HG03378 (cell line): ENCODE data around the gene MACROD2.

ENCODE experiments used
- ATAC-seq: cut with Tn5 transposase; IDR thresholded peaks from one replicate; pipeline ENCODE4 v1.9.1; 2021; ENCODE audit warnings: mild to moderate bottlenecking, moderate library complexity; ENCODE audit not compliant: unreplicated experiment

The MACROD2 gene

GRCh38 chr20:15842872-15843271, 1847.6 kb downstream of the MACROD2 start:
- no peak for ATAC-seq

- ATAC-seq = no peak
Measured at GRCh38 chr20:15843777-15844176, 1848.5 kb downstream of the MACROD2 start.

- no peak for ATAC-seq
Measured at GRCh38 chr20:15847196-15847784, 1852.0 kb downstream of the MACROD2 start.

- ATAC-seq = no peak
Measured at GRCh38 chr20:15848126-15848525, 1852.8 kb downstream of the MACROD2 start.

- no peak for ATAC-seq
Measured at GRCh38 chr20:15848995-15849610, 1853.8 kb downstream of the MACROD2 start.

- no peak for ATAC-seq
Measured at GRCh38 chr20:15851576-15852215, 1856.4 kb downstream of the MACROD2 start.

GRCh38 chr20:15854911-15855310, 1859.6 kb downstream of the MACROD2 start:
- ATAC-seq = no peak

GRCh38 chr20:15857173-15857784, 1862.0 kb downstream of the MACROD2 start:
- ATAC-seq = peak; percentile 65

GRCh38 chr20:15859061-15859460, 1863.7 kb downstream of the MACROD2 start:
- no peak for ATAC-seq

- no peak for ATAC-seq
Measured at GRCh38 chr20:15860850-15861249, 1865.5 kb downstream of the MACROD2 start.

GRCh38 chr20:15862178-15862577, 1866.9 kb downstream of the MACROD2 start:
- ATAC-seq = no peak

- ATAC-seq = no peak
Measured at GRCh38 chr20:15863735-15864134, 1868.4 kb downstream of the MACROD2 start.

GRCh38 chr20:15865553-15865952, 1870.2 kb downstream of the MACROD2 start:
- ATAC-seq = no peak

- ATAC-seq = no peak
Measured at GRCh38 chr20:15866916-15867730, 1871.8 kb downstream of the MACROD2 start.

GRCh38 chr20:15867899-15868298, 1872.6 kb downstream of the MACROD2 start:
- no peak for ATAC-seq

- no peak for ATAC-seq
Measured at GRCh38 chr20:15875446-15875845, 1880.1 kb downstream of the MACROD2 start.

- peak; percentile 75 for ATAC-seq
Measured at GRCh38 chr20:15882553-15882952, 1887.2 kb downstream of the MACROD2 start.

- ATAC-seq = no peak
Measured at GRCh38 chr20:15886250-15886649, 1890.9 kb downstream of the MACROD2 start.

- ATAC-seq = no peak
Measured at GRCh38 chr20:15887387-15887786, 1892.1 kb downstream of the MACROD2 start.

GRCh38 chr20:15889061-15889460, 1893.7 kb downstream of the MACROD2 start:
- ATAC-seq = no peak
